COLO668 (cell line): ENCODE data around the gene CACNA1A.
"Not testable (repeated sequence)": the region's sequence is repeated elsewhere in the genome, so short reads cannot be mapped to it uniquely, and the experiment has no call there.

Experiments used
- DNase-seq: peaks from one replicate; lab custom pipeline; 2025; ENCODE audit not compliant: unreplicated experiment; lab: John Stamatoyannopoulos, UW

The CACNA1A gene

DNA sequence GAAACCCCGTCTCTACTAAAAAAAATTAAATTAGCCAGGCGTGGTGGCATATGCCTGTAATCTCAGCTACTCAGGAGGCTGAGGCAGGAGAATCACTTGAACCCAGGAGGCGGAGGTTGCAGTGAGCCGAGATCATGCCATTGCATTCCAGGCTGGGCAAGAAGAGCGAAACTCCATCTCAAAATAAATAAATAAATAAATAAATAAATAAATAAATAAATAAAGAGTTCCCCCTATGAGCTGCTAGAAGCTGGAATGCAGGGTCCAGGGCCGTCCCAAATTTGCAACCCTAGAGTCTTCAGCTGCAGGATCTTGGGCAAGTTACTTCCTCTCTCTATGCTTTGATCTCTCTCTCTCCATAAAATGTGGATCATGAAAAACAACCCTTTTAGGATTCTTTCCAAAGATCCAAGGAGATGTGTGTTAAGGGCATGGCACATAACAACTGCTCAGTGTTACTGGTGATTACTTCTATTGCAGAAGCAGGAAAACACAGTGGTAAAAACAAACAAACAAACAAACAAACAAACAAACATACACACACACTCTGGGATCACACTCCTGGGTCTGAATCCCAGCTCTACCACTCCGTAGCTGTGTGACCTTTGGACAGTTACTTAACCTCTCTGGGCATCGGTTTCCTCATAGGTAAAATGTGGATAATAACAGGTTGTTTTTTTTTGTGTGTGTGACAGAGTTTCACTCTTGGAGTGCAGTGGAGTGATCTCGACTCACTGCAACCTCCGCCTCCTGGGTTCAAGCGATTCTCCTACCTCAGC is 78.8 kb downstream of the CACNA1A start:
- DNase-seq: no peak

DNA sequence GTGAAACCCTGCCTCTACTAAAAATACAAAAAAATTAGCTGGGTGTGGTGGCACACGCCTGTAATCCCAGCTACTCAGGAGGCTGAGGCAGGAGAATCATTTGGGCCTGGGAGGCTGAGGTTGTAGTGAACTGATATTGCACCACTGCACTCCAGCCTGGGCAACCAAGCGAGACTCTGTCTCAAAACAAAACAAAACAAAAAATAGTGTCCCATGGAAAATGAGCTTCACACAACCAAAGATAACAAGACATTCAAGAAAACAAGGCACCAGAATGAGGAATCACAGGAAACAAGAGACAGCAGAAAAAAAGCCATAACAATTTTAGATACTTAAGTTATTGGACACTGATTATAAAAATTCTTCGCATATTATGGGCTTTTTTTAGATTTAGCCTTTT is 80.4 kb downstream of the CACNA1A start:
- not testable (repeated sequence) for DNase-seq

GRCh38 chr19:13425151-13425550 is 81.1 kb downstream of the CACNA1A start:
- DNase-seq: no peak

GRCh38 chr19:13420780-13421179 is 85.5 kb downstream of the CACNA1A start:
- DNase-seq: no peak

GRCh38 chr19:13417054-13417453 is 89.2 kb downstream of the CACNA1A start:
- no peak for DNase-seq

DNA sequence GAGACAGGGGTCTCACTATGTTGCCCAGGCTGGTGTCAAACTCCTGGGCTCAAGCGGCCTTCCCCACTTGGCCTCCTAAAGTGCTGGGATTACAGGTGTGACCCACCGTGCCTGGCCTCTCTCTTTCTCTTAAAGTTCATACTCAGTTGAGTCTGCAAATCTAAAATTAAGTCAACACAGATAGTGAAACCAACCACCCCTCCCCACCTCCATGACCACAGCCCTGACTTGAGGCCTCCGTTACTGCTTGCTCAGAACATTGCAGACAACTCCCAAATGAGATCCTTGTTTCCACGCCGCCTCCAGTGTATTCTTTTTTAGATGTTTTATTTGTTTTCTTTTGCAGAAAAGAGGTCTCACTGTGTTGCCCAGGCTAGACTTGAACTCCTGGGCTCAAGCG is 94.4 kb downstream of the CACNA1A start:
- DNase-seq: no peak

- DNase-seq: no peak
These were observed 95.3 kb downstream of the CACNA1A start for GRCh38 chr19:13410946-13411345.

DNA sequence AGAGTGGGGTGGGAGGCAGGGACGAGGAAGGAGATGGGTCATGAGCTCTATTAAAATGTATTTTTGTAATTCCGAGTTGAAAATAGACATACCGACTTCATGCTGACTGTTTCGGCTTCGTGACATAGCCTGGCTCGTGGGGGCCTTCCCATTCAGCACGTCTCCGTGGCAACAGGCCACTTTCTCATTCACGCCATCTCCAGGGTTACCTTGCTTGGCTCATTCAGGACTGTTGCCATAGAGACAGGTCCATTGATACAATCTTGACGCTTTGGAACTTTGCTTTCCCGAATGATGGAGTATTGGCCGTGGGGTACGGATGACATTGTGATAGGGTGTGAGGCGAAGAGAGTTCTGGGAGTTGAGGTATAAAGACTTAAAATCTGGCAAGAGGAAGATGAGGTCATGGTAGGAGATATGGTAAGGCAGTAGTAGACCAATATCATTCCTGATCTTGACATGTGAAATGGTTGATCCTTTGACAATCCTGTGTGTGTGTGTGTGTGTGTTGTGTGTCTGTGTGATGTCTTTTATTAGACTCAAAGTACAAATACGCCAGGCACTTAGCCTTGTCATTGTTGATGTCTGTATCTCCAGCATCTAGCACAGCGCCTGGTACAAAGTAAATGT is 97.3 kb downstream of the CACNA1A start:
- no peak for DNase-seq

GRCh38 chr19:13404236-13404635 is 102.0 kb downstream of the CACNA1A start:
- no peak for DNase-seq

GRCh38 chr19:13401388-13401787 is 104.9 kb downstream of the CACNA1A start:
- no peak for DNase-seq

DNA sequence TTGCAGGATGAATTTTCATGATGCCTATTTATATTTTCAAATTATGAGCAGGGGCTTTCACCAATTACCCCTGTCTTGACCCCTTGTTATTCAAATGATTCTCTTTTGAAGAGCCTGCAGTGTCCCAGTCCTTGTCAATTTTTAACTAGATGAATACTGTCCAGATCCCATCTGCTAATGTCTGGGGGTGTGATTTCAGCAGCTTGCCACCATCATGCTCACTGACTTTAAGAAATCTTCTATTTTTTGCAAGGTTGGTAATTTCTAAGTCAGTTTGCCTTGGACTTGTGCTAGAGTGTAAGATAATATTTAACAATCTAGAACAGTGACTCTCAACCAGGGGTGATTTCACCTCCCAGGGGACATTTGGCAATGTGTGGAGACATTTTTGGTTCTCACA is 106.0 kb downstream of the CACNA1A start:
- no peak for DNase-seq

GRCh38 chr19:13399746-13400145 is 106.5 kb downstream of the CACNA1A start:
- no peak for DNase-seq

DNA sequence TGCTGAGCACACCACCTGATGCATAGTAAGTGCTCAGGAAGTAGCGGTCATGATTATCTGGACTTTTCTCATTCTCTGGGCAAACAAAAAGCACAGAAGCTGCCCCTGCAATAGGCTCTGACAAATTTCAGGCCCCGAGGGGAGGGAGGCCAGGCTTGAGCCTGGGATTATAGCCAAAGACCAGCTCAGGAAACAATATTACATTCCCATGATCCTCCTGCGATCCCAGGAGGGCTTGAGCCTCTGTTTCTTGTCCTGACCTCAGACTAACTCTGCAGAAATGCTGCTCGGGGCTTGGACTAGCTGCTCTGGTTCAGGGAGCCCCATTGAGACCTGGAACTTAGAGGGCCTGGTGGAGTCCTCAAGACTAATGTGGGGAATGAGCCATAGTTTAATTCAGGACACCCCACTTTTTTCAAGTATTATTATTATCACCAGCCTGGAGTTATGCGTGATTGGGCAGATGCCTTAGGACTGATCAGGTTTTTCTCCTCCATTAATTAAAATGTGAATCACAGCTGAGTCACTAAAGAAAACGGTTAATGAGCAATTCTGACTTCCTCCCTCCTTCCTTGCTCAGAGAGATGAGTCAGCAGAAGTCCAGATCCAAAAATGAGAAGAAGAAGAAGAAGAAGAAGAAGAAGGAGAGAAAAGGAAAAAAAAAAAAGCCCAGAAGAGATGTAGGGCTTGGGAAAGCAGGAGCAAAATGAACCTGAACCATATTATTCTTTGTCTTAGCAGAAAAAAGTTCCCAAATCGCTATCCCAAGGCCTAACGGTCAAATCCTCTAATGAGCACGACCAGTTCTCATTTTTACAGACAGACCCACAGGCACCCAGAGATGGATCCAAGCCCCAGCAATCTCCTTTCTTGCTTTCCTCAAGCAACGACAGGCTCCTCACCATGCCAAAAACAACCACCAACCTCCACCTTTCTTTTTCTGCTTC is 107.2 kb downstream of the CACNA1A start:
- no peak for DNase-seq

DNA sequence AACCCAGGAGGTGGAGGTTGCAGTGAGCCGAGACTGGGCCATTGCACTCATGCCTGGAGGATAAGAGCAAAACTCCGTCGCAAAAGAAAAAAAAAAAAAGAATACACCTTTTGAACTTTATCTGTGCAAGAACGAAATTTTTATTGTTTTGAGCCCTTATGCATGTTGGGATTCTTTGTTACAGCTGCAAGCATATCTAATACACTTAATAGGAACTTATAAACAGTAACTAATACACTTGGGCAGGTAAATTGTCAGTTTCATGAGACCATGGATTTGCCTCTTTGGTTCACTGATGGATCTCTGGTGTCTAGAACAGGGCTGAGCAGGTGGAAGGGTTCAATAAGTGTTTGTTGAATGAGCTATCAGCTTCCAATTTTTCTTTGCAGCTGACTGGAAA is 108.1 kb downstream of the CACNA1A start:
- no peak for DNase-seq

DNA sequence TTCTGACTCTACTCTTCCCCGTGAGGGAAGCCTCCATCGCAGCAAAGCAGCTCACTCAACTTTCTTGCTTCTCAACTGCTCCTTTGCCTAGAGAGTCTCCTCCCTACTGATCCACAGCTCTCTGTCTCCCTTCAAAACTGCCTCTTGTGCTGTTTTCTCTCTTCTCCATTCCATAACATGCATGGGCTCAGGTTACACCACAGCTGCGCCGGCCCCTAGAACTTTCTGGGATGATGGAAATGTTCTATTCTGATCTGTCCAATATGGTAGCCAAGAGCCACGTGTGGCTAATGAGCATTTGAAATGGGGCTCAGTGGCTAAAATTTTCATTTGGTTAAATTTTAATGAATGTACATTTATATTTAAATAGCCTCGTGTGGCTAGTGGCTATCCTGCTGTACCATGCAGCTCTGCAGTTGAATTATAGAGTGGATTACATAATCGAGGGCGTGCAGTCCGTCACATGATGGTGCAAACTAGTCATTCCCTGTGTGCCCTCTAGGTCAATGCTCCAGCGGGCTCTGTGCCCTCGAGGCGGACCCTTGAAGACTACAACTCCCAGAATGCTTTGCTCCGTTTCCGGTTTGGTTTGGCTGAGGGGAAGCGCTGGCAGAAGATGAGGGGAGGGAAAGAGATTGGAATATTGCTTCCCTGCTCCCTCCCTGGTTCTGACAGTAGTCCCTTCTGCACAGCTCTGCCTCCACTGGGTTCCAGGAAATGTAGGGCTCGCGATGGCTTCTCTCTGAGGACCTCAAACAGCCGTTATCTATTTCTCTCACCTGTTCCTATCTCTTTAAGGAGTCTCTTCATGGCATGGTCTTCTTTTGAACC is 109.8 kb downstream of the CACNA1A start:
- DNase-seq: peak; percentile 6

DNA sequence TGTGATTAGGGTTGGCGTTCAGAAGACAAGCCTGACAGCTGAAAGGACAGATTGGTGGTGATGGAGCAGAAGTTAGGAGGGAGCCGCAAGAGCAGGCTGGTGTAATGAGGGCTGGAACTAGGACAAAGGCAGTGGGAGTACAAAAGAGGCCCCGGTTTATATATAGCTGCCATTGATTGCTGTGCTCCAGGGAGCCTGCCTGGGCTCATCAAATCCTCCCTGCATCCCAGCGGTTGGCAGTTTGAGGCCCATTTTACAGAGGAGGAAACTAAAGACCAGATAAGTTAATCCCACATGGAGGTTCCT is 123.7 kb downstream of the CACNA1A start:
- no peak for DNase-seq

- DNase-seq: no peak
These were observed 124.2 kb downstream of the CACNA1A start for GRCh38 chr19:13381827-13382632.

- no peak for DNase-seq
These were observed 129.7 kb downstream of the CACNA1A start for GRCh38 chr19:13376537-13376936.

DNA sequence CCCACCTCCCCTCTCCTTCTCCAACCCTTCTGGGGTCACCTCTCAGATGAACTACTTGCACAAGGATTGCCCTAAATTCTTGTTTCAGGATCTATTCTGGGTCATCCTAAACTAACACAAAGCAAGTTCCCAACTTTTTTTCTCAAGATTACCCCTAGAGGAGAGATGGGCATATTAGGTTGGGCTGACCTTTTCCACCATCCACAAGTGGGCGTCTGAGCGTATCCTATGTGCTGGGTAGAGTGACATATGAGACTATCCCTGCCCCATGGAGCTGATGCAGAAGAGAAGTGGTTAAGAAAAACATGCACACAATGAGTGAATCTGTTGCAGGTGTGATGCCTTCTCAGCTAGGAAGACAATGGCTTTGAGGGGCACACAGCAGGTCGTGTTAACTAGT is 132.7 kb downstream of the CACNA1A start:
- no peak for DNase-seq

DNA sequence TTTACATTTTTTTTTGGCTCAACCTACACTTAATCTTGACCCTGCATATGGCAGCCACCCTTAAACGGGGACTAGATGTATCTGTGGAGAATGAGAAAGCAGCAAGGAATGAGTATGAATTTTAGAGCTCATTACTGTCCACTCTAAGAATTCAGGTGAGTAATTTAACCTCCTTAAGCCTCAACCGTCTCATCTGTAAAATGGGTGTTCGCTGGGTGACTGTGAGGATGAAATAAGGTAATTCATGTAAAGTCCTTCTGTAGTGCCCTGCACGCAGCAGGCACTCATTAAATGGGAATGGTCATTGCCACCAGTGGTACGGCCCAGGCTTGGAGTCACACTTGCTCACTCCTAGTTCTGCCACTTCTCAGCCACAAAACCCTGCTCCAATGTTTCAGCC is 135.3 kb downstream of the CACNA1A start:
- DNase-seq: no peak
